ENCODE measurements around the gene NPSR1.
"Not testable (repeated sequence)": the region's sequence is repeated elsewhere in the genome, so short reads cannot be mapped to it uniquely, and the experiment has no call there.

The NPSR1 gene

GRCh38 chr7:34838329-34838728 is 180.3 kb downstream of the NPSR1 start:
- peak; percentile 13 for DNase-seq

GRCh38 chr7:34839645-34840044 is 181.6 kb downstream of the NPSR1 start:
- no peak for DNase-seq

GRCh38 chr7:34840176-34840785 is 182.3 kb downstream of the NPSR1 start:
- no peak for DNase-seq

GRCh38 chr7:34841326-34841725 is 183.3 kb downstream of the NPSR1 start:
- no peak for DNase-seq

GRCh38 chr7:34842782-34843181 is 184.8 kb downstream of the NPSR1 start:
- no peak for DNase-seq

GRCh38 chr7:34844406-34844805 is 186.4 kb downstream of the NPSR1 start:
- DNase-seq: no peak

GRCh38 chr7:34844936-34845665 is 187.1 kb downstream of the NPSR1 start:
- no peak for DNase-seq

GRCh38 chr7:34845666-34846361 is 187.8 kb downstream of the NPSR1 start:
- no peak for DNase-seq

- no peak for DNase-seq
Observed at GRCh38 chr7:34846976-34847375, 189.0 kb downstream of the NPSR1 start.

- DNase-seq: no peak
Observed at GRCh38 chr7:34848670-34849069, 190.7 kb downstream of the NPSR1 start.

GRCh38 chr7:34849163-34849960 is 191.3 kb downstream of the NPSR1 start:
- DNase-seq: no peak

- no peak for DNase-seq
Observed at GRCh38 chr7:34849986-34850385, 192.0 kb downstream of the NPSR1 start.

- no peak for DNase-seq
Observed at GRCh38 chr7:34850681-34851080, 192.7 kb downstream of the NPSR1 start.

GRCh38 chr7:34851431-34851830 is 193.4 kb downstream of the NPSR1 start:
- no peak for DNase-seq

- DNase-seq: not testable (repeated sequence)
Observed at GRCh38 chr7:34858444-34858843, 200.4 kb downstream of the NPSR1 start.

GRCh38 chr7:34859281-34859680 is 201.3 kb downstream of the NPSR1 start:
- DNase-seq: not testable (repeated sequence)

GRCh38 chr7:34866222-34866621 is 208.2 kb downstream of the NPSR1 start:
- DNase-seq: not testable (repeated sequence)

- DNase-seq: not testable (repeated sequence)
Observed at GRCh38 chr7:34867341-34867740, 209.3 kb downstream of the NPSR1 start.

GRCh38 chr7:34868602-34869001 is 210.6 kb downstream of the NPSR1 start:
- DNase-seq: not testable (repeated sequence)

- DNase-seq: no peak
Observed at GRCh38 chr7:34869057-34869456, 211.0 kb downstream of the NPSR1 start.

GRCh38 chr7:34870041-34870440 is 212.0 kb downstream of the NPSR1 start:
- DNase-seq: not testable (repeated sequence)

GRCh38 chr7:34874329-34874728 is 216.3 kb downstream of the NPSR1 start:
- not testable (repeated sequence) for DNase-seq

GRCh38 chr7:34875481-34875880 is 217.5 kb downstream of the NPSR1 start:
- DNase-seq: no peak
